Amniotic stem cell (primary cell): Measurements from ENCODE around the gene IBA57.
"Not testable (repeated sequence)": the region's sequence is repeated elsewhere in the genome, so short reads cannot be mapped to it uniquely, and the experiment has no call there.

ENCODE experiments used
- DNase-seq: peaks from one replicate; lab custom pipeline; 2025; lab: John Stamatoyannopoulos, UW

IBA57 gene

DNA sequence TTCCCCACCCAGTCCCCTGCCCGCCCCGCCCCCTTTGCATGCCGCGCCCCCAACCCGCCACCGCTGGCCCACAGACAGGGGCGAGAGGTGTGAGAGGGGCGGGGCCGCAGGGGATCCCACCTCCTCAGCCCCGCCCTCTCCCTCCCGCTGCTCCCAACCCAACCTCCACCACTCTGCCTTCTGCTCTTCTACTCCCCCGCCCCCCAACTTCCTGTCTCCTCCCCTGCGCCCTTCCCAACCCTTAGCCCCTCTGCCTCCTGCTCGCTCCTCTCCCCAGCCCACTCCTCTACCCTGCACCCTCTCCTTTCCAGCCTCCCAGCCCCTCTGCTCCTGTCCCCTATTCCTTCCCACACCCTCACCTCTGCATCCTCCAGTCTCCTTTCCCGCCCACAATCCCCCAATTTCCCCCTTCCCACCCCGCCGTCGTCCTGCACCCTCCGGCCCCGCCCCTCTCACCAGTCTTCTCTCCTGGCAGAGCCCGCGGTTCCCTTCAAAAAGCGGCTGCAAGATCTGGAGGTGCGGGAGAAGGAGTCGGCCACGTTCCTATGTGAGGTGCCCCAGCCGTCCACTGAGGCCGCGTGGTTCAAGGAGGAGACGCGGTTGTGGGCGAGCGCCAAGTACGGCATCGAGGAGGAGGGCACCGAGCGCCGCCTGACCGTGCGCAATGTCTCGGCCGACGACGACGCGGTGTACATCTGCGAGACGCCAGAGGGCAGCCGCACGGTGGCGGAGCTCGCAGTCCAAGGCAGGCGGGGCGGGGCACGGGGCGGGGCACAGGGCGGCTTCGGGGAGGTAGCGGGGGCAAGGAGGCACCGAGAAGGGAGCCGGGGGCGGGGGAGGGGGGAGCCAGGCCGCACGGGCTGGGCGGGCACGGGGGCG is 47.6 kb downstream of the IBA57 start:
- DNase-seq, result peak; percentile 88

DNA sequence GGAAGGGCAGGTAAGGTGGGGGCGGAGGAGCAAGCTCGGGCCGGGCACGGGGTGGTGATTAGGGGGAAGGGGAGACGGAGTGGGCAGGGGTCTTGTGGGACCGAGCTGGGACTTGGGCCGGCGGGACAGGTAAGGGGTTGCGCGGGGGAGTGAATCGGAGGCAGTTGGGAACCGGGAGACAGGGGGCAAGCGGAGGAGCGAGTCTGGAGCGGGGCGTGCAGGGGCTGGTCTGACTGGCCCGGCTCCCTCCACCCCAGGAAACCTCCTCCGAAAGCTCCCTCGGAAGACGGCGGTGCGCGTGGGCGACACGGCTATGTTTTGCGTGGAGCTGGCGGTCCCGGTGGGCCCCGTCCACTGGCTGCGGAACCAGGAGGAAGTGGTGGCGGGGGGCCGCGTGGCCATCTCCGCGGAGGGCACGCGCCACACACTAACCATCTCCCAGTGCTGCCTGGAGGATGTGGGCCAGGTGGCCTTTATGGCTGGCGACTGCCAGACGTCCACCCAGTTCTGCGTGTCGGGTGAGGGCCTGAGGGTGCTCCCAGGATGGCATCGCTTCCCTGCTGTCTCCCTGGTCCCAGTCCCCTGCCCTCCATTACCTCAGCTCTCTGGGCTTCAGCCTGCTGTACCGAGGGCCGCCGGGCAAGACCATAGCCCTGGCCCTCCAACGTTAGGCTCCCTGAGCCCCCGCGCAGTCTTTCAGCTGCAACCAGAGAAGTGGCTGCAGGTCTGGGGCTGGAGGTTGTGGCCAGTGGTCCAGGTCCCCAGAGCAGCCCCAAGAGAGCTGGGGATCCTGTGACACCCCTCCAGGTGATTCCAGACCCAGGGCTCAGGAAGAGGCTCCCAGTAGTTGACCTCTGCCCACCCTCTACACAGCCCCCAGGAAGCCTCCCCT is 48.6 kb downstream of the IBA57 start:
- no peak for DNase-seq

DNA sequence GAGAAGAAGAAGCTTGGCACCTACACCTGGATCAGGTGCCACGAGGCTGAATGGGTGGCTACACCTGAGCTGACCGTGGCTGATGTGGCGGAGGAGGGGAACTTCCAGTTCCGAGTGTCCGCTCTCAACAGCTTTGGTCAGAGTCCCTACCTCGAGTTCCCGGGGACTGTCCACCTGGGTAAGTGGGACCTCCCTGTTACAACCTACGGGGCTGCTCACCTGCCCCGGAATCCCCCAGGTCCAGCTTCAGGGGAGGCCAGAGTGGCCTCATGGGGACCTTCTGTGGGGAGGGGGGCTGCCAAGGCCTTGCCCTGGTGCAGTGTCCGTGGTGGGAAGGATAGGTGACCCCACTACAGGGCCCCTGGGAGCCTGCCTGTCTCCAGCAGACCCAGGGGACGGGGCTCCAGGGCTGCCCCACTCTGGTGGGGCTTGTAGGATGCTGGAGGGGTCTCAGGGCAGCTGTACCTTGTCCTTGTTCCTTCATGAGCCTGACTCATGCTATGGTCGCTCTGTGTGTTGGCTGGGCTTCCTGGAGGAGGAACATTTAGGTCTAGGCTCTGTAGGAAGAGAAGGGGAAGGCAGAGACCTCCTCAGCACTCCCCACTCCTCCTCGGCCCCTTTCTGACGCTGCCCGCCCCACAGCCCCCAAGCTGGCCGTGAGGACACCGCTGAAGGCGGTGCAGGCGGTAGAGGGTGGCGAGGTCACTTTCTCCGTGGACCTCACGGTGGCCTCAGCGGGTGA is 49.5 kb downstream of the IBA57 start:
- DNase-seq, result no peak

DNA sequence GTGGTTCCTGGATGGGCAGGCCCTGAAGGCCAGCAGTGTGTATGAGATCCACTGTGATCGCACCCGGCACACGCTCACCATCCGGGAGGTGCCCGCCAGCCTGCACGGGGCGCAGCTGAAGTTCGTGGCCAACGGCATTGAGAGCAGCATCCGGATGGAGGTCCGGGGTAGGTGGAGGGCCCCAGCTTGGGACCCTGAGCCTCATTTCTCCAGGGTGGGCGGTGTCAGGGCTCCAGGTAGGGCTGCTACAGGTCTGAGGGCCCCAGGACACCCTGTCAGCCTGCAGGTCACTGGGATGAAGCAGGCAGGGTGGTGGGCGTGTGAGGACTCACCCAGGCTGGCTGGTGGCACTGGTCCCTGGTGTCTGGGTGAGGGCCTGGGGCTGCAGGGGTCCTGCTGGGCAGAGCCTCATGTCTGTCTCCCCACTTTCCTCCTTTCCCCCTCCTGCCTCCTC is 50.1 kb downstream of the IBA57 start:
- DNase-seq, result no peak

DNA sequence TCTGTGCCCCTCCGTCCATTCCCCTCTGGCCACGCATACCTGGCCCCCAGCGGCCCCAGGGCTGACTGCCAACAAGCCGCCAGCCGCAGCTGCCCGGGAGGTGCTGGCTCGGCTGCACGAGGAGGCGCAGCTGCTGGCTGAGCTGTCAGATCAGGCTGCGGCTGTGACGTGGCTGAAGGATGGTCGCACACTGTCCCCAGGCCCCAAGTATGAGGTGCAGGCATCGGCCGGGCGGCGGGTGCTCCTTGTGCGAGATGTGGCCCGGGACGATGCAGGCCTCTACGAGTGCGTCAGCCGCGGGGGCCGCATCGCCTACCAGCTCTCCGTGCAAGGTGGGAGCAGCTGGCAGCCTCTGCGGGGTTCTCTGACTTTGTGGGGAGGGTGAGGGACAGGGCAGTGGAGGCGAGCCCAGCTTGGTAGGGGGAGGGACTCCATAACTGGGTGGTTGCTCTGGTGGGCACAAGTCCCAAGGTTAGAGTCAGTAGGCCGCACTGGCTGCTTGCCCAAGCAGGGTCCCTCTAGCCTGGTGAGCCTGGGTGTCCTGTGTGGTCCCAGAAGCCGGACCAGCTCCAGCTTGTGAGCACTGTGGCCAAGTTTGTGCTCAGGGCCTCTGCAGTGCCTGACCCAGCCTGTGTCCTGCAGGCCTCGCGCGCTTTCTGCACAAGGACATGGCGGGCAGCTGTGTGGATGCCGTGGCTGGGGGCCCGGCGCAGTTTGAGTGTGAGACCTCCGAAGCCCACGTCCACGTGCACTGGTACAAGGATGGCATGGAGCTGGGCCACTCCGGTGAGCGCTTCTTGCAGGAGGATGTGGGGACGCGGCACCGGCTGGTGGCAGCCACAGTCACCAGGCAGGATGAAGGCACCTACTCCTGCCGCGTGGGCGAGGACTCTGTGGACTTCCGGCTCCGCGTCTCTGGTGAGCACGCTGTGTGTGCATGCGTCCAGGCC is 51.0 kb downstream of the IBA57 start:
- DNase-seq, result no peak

DNA sequence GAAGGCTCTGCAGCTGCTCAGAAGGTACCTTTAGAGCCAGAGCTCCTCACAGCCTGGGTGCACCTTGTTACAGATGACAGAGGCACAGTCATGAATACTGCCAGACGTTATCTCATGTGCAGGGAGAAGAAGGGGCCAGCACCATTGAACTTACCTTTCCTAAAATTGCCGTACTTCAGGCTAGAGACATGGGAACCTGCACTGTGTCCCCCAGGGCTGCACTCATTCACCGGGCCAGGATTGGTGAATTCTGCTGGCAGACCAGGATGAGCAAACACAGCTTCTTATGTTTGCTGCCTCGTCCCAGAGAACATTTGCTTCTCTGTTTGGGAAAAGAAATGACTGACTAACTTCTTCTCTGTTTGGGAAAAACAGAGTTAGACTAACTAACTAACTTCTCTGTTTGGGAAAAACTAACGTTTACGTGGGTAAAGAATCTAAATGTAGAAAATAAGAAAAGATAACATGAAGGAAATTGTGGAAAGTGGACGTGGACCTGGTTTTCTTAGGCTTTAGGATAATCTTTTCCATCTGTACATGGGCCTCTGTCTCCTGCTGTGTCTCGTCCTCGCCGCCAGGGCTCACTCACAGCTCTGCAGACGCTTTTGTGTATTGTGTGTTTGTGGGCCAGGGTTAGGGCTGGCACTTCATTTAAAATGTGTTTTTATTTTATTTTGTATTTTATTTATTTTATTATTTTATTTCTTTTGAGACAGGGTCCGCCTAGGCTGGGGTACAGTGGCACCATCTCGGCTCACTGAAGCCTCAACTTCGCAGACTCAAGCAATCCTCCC is 52.1 kb downstream of the IBA57 start:
- DNase-seq, result no peak

DNA sequence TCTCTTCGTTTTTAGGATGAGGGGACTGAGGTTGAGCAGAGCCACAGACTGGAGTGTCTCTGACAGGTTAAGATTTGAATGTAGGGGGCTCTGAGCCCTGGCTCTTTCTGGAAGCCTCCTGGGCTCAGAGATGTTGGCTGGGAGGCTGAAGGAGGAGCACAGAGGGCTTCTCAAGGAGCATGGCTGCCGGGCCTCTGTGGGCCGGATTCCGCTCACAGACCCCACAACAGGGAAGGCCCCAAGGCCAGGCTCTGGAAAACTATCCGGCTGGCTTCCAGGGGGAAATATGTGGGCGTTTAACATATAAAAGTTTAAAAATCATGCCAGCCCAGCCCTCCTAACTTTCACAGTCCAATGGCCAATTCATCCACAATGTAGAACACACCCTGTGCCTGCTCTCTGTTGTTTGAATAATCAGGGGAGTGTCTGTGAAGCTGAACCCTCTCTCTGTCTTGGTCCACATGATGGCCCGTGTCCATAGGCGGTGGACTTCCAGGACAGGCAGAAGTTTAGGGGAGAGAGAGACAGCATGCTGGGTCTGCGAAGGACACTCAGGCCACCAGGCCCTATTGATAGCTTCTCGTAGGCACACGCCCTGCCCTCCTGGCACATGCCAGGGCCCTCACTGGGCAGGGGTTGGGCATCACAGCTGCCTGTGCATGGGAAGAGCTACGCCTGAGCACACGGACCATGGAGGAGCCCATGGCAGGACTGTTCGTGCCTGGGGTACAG is 53.1 kb downstream of the IBA57 start:
- no peak for DNase-seq

DNA sequence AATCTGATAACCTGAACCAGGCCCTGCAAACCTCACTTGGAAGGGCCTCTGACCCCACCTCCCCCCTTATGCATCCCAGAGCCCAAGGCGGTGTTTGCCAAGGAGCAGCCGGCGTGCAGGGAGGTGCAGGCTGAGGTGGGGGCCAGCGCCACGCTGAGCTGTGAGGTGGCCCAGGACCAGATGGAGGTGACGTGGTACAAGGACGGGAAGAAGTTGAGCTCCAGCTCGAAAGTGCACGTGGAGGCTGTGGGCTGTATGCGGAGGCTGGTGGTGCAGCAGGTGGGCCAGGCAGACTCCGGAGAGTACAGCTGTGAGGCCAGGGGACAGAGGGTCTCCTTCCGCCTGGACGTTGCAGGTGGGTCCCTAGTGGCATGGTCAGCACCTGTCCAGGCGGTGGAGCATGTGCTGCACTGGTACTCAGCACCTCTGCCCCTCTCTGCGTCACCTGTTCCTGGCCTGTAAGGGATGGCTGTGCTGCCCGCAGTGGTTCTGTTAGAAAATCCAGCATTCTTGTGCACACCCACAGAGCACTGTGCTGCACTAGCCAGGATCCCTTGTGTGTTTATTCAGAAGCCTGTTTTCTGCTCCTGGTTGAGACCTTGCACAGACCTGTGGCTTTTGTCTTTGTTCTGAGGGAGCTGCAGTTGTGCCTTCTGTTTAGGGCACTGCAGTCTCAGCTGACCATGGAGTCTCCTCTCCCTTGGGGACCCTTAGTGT is 53.8 kb downstream of the IBA57 start:
- DNase-seq, result no peak

DNA sequence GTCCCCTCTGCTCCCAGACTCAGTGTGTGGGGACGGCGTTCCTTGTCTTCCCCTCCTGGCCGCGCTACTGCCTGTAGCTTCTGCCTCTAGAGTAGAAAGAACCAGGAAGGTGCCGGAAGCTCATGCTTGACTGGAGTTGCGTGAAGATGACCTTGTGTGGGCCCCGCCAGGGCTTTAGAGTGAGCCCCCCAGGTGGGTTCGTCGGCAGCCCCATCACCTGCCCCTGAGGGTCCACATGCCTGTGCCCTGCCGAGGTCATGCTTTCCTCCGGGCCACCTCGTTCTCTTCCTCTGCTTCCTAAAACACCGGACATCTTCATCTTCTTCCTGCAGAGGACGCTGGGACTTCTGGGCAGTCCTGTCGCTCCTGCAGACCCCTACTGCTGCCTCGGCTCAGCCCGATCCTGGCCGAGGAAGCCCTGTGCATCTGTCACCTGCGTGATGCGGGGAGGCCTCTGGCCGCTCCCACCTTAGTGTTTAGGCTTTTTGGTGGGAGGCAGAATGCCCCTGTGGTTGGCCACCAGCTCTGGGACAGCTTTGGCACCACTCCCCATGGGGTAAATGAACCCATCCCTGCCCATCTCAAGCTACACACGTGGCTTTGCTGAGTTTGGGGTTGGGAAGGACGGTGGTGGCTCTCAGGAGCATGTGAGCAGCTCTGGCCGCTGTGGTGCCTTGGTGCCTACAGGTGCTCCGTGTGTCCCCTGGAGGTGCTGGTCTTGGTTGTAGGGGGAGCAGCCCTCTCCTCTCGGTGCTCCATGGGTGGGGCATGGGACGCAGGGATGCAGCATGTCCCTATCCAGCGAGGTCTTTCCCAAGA is 54.6 kb downstream of the IBA57 start:
- DNase-seq, result no peak

DNA sequence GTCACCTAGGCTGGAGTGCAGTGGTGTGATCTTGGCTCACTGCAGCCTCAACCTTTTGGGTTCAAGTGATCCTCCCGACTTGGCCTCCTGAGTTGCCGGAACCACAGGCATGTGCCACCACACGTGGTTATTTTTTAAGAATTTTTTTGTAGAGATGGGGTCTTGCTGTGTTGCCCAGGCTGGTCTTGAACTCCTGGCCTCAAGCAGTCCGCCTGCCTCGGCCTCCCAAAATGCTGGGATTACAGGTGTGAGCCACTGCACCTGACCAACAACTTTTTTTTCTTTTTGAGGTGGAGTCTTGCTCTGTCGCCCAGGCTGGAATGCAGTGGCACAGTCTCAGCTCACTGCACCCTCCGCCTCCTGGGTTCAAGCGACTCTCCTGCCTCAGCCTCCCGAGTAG is 55.5 kb downstream of the IBA57 start:
- not testable (repeated sequence) for DNase-seq

DNA sequence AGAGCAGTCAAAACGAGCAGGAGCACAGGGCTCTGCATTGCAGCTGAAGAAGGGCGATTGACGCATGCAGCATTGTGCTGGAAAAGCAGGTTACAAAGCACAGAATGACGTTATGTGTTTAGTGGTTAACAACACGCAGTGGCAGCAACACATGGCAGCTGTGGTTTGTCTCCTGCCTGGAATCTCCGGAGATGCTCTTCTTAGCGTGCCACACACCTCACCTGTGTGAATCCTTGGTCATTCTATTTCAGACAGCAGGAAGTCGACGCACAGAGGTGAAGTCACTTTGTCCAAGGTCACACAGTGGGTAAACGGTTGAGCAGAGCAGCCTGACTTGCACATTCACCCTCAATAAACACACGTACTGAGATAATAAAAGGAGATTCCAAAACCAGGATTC is 56.9 kb downstream of the IBA57 start:
- DNase-seq, result no peak

DNA sequence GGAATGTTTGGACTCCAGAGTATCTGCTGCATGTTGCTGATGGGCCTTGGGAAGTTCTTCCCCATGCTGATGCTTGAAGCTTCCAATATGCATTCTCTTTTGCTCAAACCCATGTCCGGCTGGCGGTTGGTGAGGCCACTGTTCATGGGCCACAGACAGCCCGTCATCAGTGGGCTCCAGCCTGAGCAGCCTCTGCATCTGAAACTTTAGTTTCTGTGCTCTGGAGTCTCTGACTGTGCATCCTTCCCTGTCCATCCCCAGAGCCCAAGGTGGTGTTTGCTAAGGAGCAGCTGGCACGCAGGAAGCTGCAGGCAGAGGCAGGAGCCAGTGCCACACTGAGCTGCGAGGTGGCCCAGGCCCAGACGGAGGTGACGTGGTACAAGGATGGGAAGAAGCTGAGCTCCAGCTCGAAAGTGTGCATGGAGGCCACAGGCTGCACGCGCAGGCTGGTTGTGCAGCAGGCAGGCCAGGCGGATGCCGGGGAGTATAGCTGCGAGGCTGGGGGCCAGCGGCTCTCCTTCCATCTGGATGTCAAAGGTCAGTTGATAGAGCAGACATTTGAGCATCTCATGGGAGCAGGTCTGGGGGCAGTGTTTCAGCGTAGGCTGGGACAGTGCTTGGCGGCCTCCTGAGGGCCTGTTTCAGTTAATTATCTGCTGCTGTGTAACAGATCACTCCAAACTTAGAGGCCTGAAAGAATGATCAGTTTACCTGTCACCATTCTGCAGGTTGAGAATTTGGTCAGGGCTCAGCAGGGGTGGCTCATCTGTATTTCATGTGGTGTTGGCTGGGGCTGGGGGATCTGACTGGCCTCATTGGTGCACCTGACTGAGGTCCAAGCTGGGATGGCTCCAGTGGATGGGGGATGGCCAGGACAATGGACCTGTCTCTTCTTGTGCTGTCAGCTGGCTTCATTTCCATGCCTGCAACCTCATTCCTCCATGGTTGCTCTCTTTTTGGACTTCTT is 58.9 kb downstream of the IBA57 start:
- no peak for DNase-seq

DNA sequence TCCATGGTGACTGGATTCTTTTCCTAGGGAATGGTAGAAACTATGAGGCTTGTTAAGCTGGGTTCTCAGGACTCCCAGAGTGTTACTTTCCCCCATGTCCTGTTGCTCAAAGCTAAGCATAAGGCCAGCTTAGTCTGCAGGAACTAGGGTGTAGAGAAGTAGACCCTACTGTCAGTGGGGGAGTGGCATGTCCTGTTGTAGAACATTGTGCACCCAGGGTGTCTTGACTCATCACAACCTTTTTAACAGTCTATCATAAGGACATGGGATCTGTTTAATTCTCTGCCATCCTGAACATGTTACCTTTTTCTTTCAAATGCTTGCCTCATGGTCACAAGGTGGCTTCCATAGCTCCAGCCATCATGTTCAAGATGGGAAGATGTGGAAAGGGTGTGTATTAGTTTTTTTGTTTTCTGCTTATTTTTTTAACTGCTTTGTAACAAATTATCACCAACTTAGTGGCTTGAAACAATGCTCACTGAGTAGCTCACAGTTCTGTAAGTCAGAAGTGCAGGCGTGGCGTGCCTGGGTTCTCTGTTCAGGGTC is 59.6 kb downstream of the IBA57 start:
- no peak for DNase-seq

DNA sequence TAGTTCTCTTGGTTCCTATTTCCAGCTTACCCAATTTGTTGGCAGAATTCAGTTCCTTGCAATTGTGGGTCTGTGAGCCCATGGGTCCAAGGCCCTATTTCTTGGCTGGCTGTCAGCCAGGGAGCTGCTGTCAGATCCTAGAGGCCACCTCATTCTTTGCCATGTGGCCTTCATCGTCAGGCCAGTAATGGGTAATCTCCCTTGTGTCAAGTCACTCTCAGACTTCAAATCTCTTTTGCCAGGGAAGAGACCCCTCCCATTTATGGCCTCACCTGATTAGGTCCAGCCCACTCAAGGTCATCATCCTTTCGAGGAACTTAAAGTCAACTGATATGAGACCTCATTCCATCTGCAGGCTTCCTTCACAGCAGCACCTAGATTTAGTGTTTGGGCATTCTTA is 60.1 kb downstream of the IBA57 start:
- DNase-seq, result no peak

DNA sequence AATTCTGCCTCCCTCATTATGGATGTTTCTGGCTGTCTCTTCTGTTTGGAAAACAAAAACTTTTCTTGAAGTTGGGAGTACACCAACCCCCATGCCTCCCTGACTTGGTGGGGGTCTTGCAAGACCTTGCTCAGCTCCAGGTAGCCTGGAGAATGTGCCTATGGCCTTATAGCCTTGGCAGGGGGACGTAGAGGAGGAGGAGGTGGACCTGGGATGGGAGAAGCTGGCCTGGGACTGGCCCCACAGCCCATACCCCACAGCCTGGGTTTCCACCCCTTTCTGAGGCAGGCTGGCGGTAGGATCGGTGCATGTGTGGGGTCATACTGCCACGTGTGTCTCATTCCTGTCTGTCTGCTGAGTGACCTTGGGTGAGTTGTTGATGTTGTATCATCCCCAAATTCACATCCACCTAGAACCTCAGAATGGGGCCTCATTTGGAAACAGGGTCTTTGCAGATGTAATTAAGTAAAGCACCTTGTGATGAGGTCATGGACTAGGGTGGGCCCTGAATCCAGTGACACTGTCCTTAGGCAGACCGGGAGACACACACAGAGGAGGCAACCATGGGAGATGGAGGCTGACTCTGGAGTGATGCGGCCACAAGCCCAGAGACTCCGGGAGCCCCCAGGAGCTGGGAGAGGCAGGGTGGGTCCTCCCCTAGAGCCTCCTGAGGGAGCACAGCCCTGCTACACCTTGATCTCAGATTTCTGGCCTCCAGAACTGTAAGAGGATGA is 60.7 kb downstream of the IBA57 start:
- DNase-seq, result no peak
